GM12874 (cell line): ENCODE data around the gene CYP3A5.

Source experiments
- CTCF ChIP-seq: IDR thresholded peaks from 2 replicates; pipeline ENCODE4 v1.5.1; 2011; ENCODE audit warnings: low read depth, mild to moderate bottlenecking, control low read depth, low read length, moderate library complexity; ENCODE audit not compliant: insufficient read depth

The CYP3A5 gene

DNA sequence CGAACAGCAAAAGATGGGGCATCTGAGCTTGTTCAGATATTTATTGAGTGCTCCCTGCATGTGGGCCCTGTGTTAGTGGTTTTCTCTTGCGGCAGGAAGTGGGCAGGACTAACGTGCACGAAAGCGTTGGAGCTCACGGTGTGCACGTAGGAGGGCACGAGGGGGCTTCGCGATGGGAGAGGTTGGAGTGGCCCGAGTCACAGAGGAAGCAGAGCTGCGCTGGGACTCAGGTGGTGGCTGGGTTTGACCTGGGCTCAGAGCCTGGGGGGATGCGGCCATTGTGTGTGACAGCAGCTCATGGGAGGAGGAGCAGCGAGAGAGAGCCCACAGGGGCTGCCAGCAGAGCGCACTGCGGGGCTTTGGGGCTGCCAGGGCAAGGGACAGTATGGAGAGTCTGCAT lies 55.3 kb downstream of the CYP3A5 start:
- no peak for TF ChIP-seq CTCF

GRCh38 chr7:99623702-99624447 lies 55.9 kb downstream of the CYP3A5 start:
- TF ChIP-seq CTCF: no peak

DNA sequence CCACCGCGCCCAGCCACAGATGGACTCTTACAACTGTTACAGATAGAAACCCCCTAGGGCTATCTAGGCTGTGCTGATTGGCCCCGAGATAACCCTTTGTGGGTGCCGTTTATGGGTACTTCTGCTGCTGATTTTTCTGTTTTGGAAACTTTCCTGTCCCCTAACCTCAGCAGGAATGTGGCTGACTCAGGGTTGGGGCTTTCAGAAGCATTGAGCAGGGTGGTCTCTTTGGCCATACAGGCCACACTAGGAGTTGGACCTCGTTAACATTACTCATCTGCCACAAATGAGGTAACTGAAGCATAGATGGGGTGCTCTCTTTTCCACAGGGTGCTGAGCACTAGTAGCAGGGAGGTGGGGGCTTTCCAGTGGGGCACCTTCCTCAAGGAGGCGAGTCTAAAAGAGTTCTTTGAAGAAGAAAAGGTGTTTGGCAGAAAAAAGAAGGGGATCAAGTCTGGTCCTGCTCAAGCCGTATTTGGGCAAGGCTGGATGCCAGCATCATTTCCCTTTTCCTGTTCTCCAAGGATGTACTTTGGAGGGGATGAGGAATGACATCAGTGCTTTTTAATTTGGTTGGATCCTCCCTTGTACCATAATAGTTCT lies 56.6 kb downstream of the CYP3A5 start:
- TF ChIP-seq CTCF: no peak

DNA sequence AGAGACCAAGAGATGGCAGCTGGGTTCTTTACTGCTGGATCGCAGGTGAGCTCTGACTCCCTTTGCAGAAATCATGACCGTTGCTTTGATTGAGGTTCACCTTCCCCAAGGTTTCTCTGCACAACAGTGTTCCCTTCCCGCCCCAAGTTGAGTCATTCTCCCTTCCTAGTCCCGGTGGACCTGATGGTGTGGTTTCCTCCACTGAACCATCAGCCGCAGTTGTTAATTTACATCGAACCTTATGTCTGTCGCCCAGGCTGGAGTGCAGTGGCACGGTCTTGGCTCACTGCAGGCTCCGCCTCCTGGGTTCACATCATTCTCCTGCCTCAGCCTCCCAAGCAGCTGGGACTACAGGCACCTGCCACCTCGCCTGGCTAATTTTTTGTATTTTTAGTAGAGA lies 57.2 kb downstream of the CYP3A5 start:
- TF ChIP-seq CTCF: no peak

- no peak for TF ChIP-seq CTCF
Observed at GRCh38 chr7:99621271-99621670, 58.5 kb downstream of the CYP3A5 start.

- no peak for TF ChIP-seq CTCF
Observed at GRCh38 chr7:99619571-99620130, 60.1 kb downstream of the CYP3A5 start.

- no peak for TF ChIP-seq CTCF
Observed at GRCh38 chr7:99618726-99619125, 61.1 kb downstream of the CYP3A5 start.
